ENCODE results near the gene CAMTA1.

DNA sequence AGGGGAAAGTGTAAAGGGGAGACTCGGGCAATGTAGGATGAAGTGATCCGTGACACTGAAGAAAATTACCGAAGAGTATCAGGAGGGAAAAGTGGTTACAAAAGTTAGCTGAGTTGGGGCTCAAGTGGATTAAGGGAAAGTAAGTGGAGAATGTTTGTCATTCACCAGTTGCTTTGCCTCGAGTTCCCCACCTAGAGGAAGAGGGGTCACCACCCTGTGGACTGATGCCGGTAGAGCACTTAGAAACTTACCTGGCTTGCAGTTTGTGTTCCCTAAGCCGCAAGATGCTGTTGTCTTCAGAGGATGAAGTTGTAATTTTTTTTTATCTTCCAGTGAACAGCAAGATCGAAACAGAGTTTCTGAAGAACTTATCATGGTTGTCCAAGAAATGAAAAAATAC lies 999.9 kb downstream of the CAMTA1 start:
- TF ChIP-seq, protein P1, sequence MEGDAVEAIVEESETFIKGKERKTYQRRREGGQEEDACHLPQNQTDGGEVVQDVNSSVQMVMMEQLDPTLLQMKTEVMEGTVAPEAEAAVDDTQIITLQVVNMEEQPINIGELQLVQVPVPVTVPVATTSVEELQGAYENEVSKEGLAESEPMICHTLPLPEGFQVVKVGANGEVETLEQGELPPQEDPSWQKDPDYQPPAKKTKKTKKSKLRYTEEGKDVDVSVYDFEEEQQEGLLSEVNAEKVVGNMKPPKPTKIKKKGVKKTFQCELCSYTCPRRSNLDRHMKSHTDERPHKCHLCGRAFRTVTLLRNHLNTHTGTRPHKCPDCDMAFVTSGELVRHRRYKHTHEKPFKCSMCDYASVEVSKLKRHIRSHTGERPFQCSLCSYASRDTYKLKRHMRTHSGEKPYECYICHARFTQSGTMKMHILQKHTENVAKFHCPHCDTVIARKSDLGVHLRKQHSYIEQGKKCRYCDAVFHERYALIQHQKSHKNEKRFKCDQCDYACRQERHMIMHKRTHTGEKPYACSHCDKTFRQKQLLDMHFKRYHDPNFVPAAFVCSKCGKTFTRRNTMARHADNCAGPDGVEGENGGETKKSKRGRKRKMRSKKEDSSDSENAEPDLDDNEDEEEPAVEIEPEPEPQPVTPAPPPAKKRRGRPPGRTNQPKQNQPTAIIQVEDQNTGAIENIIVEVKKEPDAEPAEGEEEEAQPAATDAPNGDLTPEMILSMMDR (IDR thresholded peaks at IDR 0.05): no peak
- TF ChIP-seq POLR2A (IDR thresholded peaks at IDR 0.05): no peak
